Epidermal melanocyte (primary cell): Measurements from ENCODE around the gene OLR1.
"Not testable (repeated sequence)": the region's sequence is repeated elsewhere in the genome, so short reads cannot be mapped to it uniquely, and the experiment has no call there.

Source experiments
- DNase-seq: peaks from one replicate; pipeline ENCODE4 v3.0.0; 2011; ENCODE audit warnings: low spot score; ENCODE audit not compliant: insufficient read length

Gene OLR1

DNA sequence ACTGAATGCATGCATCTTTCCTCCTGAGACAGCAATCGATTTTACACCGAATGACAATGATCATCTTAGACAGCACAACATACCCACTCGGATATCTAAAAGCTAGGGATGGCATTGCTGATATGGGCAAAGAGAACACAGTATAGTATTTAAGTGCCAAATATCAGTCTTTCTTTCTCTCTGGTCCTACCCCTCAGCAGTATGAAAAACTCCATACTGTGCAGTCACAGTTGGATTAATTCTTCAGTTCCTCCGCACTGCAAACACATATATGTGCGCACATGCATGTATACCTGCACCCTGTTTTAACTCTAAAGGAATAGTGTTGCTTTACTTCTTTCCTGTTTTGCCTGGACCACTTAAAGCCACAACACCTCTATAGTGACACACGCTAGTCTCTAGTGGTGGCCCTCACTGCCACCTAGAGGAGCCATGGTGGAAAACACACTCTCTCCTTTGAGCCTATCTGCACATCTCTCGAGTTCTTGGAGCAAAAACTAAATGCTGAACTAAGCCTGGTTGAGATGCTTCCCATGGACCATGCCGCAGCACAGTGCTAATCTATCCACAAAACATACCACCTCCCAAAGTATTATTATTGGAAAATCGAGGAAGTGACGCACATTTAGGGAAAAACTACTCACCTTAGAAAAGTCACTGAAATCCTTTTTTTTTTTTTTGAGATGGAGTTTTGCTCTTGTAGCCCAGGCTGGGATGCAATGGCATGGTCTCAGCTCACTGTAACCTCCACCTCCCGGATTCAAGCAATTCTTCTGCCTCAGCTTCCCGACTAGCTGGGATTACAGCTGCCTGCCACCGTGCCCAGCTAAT, 18.8 kb upstream of the OLR1 start:
- peak; percentile 75 for DNase-seq

- DNase-seq, result no peak
Observed at GRCh38 chr12:10189653-10190052, 17.7 kb upstream of the OLR1 start.

DNA sequence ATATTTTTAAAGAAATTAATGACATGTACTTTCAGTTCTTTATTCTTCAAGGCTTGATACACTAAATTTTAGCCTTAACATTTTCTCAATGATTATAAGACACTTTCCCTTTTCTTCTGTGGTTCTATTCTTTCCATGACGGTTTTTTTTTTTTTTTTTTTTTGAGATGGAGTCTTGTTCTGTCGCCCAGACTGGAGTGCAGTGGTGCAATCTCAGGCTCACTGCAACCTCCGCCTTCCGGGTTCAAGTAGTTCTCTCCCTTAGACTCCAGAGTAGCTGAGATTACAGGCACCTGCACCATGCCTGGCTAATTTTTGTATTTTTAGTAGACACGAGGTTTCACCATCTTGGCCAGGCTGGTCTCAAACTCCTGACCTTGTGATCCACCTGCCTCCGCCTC, 15.0 kb upstream of the OLR1 start:
- DNase-seq, result not testable (repeated sequence)

- no peak for DNase-seq
Observed at GRCh38 chr12:10186299-10186698, 14.4 kb upstream of the OLR1 start.

GRCh38 chr12:10184261-10184843, 12.4 kb upstream of the OLR1 start:
- peak; percentile 23 for DNase-seq

GRCh38 chr12:10182354-10183049, 10.6 kb upstream of the OLR1 start:
- DNase-seq, result no peak

DNA sequence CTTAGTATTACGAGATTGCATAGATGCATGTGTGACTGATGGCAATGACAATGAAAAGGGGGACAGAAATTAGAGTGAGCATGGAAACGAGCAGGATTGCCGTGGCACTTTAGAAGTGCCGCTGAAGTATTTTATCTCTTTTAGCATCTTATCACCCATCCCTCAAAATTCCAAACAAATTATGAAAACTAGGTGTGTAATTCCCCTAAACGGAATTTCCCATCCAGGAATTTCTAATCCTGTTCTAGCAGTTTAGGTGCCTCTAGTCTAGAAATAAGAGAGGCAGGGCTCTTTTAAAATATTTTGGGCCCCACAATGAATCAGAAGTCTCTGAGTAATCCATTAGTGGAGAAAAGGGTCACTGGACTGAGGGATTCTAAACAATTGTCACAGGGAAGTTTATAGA, 7.8 kb upstream of the OLR1 start:
- DNase-seq, result no peak

DNA sequence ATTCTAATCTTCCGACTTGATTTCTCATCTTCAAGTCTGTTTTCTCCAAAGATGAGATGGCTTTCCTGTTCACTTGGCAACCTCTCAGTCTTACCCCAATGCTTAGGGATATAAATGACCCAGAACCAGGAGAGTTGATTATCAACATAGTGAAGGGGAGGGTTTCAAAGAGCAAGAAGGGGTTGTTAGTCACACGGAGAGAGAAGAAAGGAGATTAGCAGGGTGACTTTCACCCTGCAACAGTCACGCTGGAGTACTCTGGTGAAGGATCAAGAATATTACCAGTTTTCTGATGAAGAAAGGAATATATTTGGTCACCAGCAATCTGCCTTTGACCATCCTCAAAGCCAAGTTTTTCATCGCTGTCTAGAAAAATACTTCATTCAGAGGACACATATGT, 6.9 kb upstream of the OLR1 start, which contains the start of gene TMEM52B:
TSS of gene TMEM52B (plus strand) at position 212 of the 400 bp plus-strand sequence. CDS start 543 bp downstream, outside the sequence.
- no peak for DNase-seq

- DNase-seq, result no peak
Observed at GRCh38 chr12:10175846-10176636, 4.1 kb upstream of the OLR1 start.

DNA sequence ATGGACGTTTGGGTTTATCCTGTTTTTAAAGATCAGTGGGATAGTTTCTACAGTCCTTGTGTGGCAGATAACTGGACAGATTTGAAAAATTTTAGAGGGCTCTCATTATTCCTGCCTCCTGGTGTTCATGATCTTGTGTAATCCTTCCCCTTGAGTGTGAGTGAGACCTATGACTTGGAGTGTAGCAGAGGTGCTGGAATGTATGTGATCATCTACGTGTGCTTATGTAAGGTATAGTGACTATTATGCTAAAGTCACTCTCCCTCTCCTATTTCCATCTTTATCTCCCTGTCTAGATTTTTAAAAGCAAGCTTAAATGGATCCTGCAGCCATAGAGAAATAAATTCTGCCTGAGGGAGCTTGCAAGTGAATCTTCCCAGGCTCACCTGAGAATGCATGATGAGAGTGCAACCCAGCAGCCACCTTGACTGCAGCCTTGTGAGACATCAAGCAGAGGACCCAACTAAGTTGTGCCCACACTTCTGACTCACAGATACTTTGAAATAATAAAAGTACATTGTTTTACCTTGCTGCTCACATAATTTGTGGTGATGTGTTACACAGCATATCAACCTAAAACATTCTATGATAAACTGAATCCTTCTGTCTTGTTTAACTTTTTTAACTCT, 3.2 kb upstream of the OLR1 start:
- DNase-seq, result no peak

- DNase-seq, result no peak
Observed at GRCh38 chr12:10170216-10170615, 1.7 kb downstream of the OLR1 start.

DNA sequence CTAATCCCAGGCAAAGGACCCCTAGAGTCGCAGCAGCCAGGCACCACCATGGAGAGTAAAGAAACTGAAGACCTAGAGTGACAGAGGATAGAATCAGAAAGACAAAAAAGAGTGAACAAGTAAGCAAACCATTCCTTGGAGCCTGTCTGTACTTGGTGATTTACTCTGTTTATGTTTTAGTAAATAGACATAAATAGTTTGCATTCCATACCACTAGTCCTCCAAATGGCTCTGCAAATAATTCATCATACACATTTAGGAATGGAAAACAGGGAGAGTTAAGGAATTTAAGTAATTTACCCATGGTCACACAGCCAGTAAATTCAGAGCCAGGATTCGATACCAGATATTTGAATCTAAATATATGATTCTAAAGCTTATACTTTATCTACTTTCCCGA, 2.8 kb downstream of the OLR1 start:
- DNase-seq, result no peak

DNA sequence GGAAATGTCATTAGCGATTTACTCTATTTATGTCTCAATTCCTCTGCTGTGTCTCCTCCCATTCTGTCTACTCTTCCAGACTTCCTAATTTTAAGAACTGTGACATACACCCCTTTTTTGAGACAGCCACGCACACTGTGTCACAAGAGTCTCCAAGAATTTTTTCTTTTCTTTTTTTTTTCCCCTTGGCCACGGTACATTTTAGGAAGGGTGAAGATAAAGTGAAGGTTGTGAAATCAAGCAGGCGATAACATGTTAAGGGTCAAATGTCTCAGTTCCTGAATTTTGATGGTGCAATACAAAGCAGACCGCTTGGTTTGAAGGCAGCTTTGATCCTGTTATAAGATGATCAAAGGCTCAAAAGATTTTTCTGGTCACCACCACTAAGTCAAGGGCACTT, 4.3 kb downstream of the OLR1 start:
- no peak for DNase-seq

DNA sequence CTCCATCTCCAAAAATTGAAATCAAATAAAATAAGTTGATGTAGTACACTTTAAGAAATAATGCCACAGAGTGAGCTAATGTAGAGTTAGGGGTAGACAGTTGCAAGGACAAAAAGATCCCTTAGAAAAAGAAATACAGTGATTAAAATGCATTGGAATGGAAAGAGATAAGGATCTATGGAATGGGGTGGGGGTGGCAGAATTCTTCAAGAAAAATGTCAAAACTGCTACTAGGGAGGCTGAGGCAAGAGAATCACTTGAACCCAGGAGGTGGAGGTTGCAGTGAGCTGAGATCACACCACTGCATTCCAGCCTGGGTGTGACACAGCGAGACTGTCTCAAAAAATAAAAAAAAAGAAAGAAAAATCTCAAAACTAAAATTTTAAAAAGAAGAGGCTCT, 6.5 kb downstream of the OLR1 start:
- no peak for DNase-seq

DNA sequence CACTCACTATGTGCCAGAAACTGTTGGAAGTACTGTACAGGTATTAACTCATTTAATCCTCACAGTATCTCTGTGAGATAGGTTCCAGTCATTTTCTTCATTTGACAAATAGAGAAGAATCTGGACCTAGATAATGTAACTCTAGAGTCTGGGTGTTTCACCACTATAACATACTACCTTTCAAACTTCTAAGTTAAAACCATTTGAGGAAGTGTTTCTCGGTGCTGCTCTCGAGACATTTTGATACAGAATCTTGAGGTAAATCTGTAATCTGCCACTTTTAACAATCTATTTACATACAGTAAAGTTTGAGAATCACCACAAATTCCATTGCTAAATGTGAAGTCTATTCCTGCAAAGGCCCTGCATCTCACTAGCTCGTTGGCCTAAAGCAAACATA, 8.8 kb downstream of the OLR1 start:
- DNase-seq, result no peak

DNA sequence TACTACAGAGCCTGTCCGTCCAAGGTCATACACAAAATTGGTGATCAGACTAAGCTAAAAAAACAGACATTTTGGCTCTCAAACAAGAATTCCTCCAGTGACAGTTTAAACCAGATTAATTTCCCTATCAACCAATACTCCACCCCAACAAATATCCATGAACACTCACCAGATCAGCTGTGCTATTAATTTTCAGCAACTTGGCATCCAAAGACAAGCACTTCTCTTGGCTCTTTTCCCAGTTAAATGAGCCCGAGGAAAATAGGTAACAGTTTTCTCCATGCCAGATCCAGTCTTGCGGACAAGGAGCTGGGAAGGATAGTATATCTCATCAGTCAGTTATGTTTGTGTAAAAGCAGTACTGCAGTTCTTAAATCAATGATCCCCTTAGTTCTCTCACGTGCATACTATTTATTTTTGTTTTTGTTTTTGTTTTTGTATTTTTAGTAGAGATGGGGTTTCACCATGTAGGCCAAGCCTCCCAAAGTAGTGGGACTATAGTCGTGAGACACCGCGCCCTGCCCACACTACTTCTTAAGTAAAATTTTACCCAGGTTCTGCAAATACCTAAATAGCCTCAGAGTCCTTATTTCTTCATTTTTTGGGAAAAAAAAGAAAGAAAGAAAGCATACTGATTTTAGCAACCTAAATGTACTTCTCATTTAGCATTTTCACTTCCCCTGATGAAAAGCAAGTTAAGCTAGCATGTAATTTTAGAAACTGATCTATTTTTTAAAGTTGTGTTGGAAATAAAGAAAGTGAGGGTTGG, 11.1 kb downstream of the OLR1 start:
- no peak for DNase-seq

DNA sequence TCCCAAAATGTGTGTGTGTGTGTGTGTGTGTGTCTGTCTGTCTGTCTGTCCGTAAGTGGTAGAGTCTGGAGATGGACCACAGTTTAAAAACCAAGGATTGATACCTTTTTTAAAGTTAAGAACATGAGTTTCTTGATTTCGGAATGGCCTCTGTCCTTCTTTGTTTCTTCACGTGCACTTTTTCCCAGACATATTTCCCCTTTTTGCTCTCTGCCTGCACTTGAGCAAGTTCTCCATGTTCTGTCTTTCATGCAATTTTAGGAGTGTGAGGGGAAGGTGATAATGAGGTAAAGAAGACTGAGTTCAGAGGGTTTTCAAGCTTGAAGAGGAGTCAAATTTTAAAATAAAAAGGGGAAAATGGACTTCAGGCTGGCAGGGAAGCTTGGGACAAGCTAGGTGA, 12.7 kb downstream of the OLR1 start:
- no peak for DNase-seq

DNA sequence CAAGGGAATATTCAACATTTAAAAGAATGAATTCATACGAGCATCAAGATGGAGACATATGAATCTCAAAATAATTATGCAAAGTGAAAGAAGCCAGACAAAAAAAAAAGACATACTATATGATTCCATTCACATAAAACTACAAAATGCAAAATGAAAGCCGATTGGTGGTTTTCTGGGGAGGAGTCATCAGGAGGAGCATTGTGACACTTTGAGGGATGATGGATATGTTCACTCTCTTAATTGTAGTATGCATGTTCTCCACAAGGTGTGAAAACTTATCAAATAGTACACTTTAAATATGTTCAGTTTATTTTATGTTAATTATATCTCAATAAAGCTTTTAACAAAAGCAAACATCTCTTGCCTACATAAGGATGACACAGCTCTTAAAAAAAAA, 13.5 kb downstream of the OLR1 start:
- DNase-seq, result no peak

GRCh38 chr12:10155966-10156365, 16.0 kb downstream of the OLR1 start:
- no peak for DNase-seq

DNA sequence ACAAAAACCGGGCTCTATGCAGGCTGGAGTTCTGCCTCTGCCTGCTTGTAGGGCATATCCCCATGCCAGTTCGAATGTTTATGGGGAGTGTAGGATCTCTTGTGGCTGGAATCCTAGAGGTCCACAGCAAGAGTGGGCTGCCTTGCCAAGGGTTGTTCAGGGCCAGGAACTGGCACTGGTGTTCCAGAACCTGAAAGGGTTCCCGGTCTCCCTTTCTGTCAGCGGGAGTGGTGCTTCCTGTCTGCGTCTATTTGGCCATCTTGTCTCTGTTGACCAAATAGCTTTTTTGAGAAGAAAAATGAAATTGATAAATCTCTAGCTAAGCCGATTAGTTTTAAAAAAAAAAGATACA, 17.8 kb downstream of the OLR1 start:
- no peak for DNase-seq
